Common myeloid progenitor, CD34-positive (primary cell): ENCODE data around the gene GLT8D2.
A peak's percentile ranks its signal among the peaks of the same experiment; 100 is the strongest.

Experiments
- CTCF ChIA-PET: fragments of 350-600 bp; sonication (Branson Sonifier 250); formaldehyde crosslinking; loops from one replicate; lab custom pipeline; 2021; ENCODE audit warnings: antibody characterized with exemption; lab: Charles Lee
- POLR2A ChIA-PET: fragments of 350-600 bp; sonication (Branson Sonifier 250); formaldehyde crosslinking; loops from one replicate; lab custom pipeline; 2021; ENCODE audit warnings: antibody characterized with exemption; lab: Charles Lee
- DNase-seq, 3 donors: peaks; one replicate each; pipeline versions ENCODE4 v3.0.0 to v3.0.0-alpha.2; 2013
- H3K27ac ChIP-seq, 2 experiments: 1 replicate in 1 of 2; 2 replicates in 1 of 2; pipeline ENCODE4 v1.7.0; 2013; ENCODE audit warnings: inconsistent platforms in 2 of 2, low read length in 2 of 2, mild to moderate bottlenecking in 2 of 2, low read depth in 1 of 2, moderate library complexity in 1 of 2; ENCODE audit not compliant: severe bottlenecking in 2 of 2, insufficient read depth in 1 of 2, poor library complexity in 1 of 2
- H3K27me3 ChIP-seq, 5 experiments: replicated peaks in 2 of 5; 1 replicate in 3 of 5; 2 replicates in 2 of 5; pipeline versions ENCODE4 v1.6.1 to v1.7.0; 2013; ENCODE audit warnings: low read length in 4 of 5, mild to moderate bottlenecking in 2 of 5, moderate library complexity in 2 of 5, inconsistent platforms in 1 of 5; ENCODE audit not compliant: insufficient read depth in 5 of 5, control insufficient read depth in 4 of 5
- H3K36me3 ChIP-seq, 4 experiments: 1 replicate in 2 of 4; 2 replicates in 2 of 4; pipeline versions ENCODE4 v1.6.1 to v1.7.0; 2013; ENCODE audit warnings: low read length in 3 of 4, control low read depth in 1 of 4, mild to moderate bottlenecking in 1 of 4; ENCODE audit not compliant: control insufficient read depth in 4 of 4, insufficient read depth in 4 of 4
- H3K4me1 ChIP-seq, 4 experiments: 1 replicate in 3 of 4; 2 replicates in 1 of 4; pipeline versions ENCODE4 v1.6.1 to v1.7.1; 2013; ENCODE audit warnings: low read length in 3 of 4, mild to moderate bottlenecking in 3 of 4, control low read depth in 1 of 4, inconsistent platforms in 1 of 4, moderate library complexity in 1 of 4; ENCODE audit not compliant: control insufficient read depth in 4 of 4, insufficient read depth in 4 of 4; ENCODE audit errors: control extremely low read depth in 1 of 4
- H3K4me3 ChIP-seq, 7 experiments: 1 replicate in 4 of 7; 2 replicates in 3 of 7; pipeline versions ENCODE4 v1.5.1 to v1.7.0; 2013; ENCODE audit warnings: mild to moderate bottlenecking in 7 of 7, low read length in 6 of 7, moderate library complexity in 6 of 7, inconsistent platforms in 2 of 7, low read depth in 2 of 7, control low read depth in 1 of 7; ENCODE audit not compliant: insufficient read depth in 4 of 7, control insufficient read depth in 1 of 7; ENCODE audit errors: extremely low read depth in 1 of 7
- H3K9me3 ChIP-seq, 5 experiments: 1 replicate in 4 of 5; 2 replicates in 1 of 5; pipeline versions ENCODE4 v1.6.1 to v1.7.1; 2013; ENCODE audit warnings: low read length in 4 of 5, mild to moderate bottlenecking in 2 of 5, inconsistent platforms in 1 of 5, low read depth in 1 of 5, moderate library complexity in 1 of 5; ENCODE audit not compliant: control insufficient read depth in 4 of 5, insufficient read depth in 2 of 5; ENCODE audit errors: control extremely low read depth in 1 of 5
- WGBS: methylation state at CpG from one replicate; pipeline ENCODE4 v1.1.5; 2013; ENCODE audit not compliant: insufficient coverage; 5-methylcytosine and 5-hydroxymethylcytosine counted together

The GLT8D2 gene

DNA sequence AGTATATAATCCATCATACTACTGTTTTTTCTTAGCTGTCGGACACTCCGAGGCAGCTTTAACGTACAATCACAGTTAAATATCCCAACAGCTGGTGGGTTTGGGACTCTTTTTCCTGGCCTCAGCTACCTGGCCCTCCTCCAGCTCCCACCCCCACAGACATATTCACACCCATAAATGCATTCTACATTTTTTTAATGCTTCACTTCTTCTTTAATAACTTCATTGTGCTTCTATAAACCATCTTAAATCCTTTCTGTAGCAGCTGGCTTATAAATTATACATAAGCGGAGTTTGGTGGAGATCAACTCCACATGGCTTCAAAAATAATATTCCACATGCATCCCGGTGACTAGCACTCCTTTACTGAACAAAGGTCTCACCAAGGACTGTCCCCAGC lies 51.0 kb downstream of the GLT8D2 start:
- Histone ChIP-seq H3K4me3 (no peak overlapping the region), H3K9me3 (no peaks in the 10 kb centered on the region), H3K27me3 (peaks cover 0 to 4% (median 0%) of the 10 kb centered on the region in 5 experiments), H3K36me3 (no peaks in the 10 kb centered on the region), H3K27ac (no peak overlapping the region), H3K4me1 (no peaks in the 10 kb centered on the region)
- ChIA-PET POLR2A (no interaction called here), CTCF (interaction anchor here (2.7 kb wide), 1 partner anchor 99 kb away, joined by 6 read pairs; no protein-coding TSS in a partner anchor)
- DNase-seq, result no peak
- 84% methylated on average over 5 of the region's 5 CpGs for WGBS

DNA sequence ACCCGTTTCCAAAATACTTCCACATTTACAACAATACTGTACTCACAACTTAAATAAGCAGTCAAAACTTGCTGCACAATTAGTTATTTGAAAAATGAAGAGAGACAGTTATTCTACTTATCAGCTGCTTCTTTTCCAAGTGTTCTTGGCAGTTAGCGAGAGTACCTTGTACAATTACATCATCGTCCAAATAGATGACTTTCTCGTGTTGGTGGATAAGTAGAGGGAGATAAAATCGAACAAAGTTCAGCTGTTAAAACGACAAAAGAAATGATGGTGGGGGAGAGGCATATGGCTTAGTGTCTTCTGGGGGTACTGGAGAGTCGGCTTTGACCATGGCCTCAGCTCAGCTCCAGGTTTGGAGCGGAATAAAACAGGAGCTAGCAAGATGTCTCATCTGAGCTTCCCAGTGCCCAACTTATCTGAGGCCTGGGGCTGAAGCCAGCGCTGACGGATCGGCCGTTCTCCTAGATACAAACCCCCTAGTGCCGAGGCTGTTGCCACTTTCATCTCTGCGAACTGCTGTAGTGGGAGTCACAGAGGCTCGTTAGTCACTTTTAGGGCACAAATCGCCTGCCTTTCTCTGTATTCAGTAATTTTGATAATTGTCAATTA lies 52.6 kb downstream of the GLT8D2 start:
- ChIA-PET CTCF (interaction anchor here (1.1 to 2.7 kb wide), 3 partner anchors 9 to 112 kb away, joined by 3 to 6 read pairs (median 5); no protein-coding TSS in a partner anchor), POLR2A (no interaction called here)
- 93% methylated on average over 11 of the region's 16 CpGs for WGBS

DNA sequence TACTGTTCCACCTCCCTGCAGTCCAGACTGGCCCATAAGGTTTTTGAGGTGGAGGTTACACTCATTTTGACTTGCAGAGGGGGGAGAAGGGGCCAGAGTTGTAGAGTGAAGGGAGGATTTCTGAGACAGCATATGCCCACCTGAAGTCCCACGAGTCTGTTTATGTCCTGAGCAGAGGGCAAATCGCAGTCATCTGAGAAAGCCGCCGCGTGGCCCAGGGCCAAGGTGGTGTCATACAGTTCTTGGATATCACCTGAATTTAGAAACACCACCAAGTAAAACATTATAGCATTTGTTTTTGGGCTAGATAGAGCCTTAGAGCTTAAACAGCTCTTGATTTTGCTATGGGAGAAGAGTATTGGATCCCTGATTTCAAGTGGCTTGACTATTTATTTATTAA lies 53.4 kb downstream of the GLT8D2 start:
- WGBS, result 100% methylated on average over 2 of the region's 5 CpGs
- CTCF ChIA-PET, result interaction anchor here (1.6 to 2.7 kb wide), 2 partner anchors 102 to 112 kb away, joined by 5 to 6 read pairs; no protein-coding TSS in a partner anchor
- POLR2A ChIA-PET, result no interaction called here

More for the DNA sequence above, 52.6 kb downstream of the GLT8D2 start:
- no peak overlapping the region for H3K27ac ChIP-seq
- no peaks in the 10 kb centered on the region for H3K36me3 ChIP-seq
- peaks cover 0 to 2% (median 0%) of the 10 kb centered on the region in 5 experiments for H3K27me3 ChIP-seq
- no peaks in the 10 kb centered on the region for H3K9me3 ChIP-seq
- H3K4me1 ChIP-seq, result no peaks in the 10 kb centered on the region
- DNase-seq, result no peak
- no peak overlapping the region for H3K4me3 ChIP-seq

DNA sequence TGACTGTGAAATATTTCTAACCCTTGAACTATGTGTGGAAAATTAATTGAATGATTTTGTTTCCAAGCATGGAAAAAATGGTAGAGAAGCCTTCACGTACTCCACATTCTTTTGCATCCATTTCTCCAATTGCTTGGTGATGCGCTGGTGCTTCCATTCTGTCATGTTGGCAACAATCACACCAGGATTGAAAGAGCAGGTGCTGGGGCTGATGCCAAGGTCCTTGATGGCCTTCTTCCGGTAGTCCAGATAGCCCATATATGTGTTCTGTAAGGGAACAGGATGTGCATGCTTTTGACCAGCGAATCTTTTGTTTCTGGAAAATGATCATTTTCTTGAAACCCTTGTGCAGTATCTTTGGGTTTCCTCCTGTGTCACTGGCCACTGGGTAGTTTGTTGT lies 55.8 kb downstream of the GLT8D2 start:
- Histone ChIP-seq H3K9me3 (no peaks in the 10 kb centered on the region), H3K36me3 (peaks cover 0 to 6% (median 2%) of the 10 kb centered on the region in 4 experiments), H3K4me3 (no peak overlapping the region), H3K27me3 (peaks cover 0 to 2% (median 0%) of the 10 kb centered on the region in 5 experiments), H3K27ac (no peak overlapping the region), H3K4me1 (no peaks in the 10 kb centered on the region)
- 100% methylated on average over 3 of the region's 4 CpGs for WGBS
- ChIA-PET CTCF (interaction anchor here (1.0 kb wide), 1 partner anchor 20 kb away, joined by 3 read pairs; no protein-coding TSS in a partner anchor), POLR2A (no interaction called here)
- DNase-seq, result no peak

More for the DNA sequence above, 53.4 kb downstream of the GLT8D2 start:
- no peak for DNase-seq
- Histone ChIP-seq H3K36me3 (no peaks in the 10 kb centered on the region), H3K4me3 (no peak overlapping the region), H3K27ac (no peak overlapping the region), H3K27me3 (peaks cover 0 to 2% (median 0%) of the 10 kb centered on the region in 5 experiments), H3K4me1 (no peaks in the 10 kb centered on the region), H3K9me3 (no peaks in the 10 kb centered on the region)

DNA sequence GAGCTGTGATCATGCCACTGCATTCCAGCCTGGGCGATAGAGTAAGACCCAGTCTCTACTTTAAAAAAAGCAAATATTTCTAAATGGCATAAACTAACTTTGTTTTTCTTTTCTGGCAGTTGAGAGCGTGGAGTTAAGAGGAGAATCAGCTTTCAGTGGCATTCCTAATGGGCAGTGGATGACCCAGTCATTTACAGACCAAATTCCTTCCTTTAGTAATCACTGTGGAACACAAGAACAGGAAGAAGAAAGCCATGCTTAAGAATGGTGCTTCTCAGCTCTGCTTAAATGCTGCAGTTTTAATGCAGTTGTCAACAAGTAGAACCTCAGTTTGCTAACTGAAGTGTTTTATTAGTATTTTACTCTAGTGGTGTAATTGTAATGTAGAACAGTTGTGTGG lies 63.2 kb downstream of the GLT8D2 start:
- H3K9me3 ChIP-seq, result no peaks in the 10 kb centered on the region
- WGBS, result 86% methylated on average over 1 of the region's 2 CpGs
- no peaks in the 10 kb centered on the region for H3K4me1 ChIP-seq
- H3K4me3 ChIP-seq, result no peak overlapping the region
- ChIA-PET CTCF (no interaction called here), POLR2A (interaction anchor here (0.6 kb wide), 1 partner anchor 127 kb away, joined by 4 read pairs; no protein-coding TSS in a partner anchor)
- no peak for DNase-seq
- H3K27me3 ChIP-seq, result no peaks in the 10 kb centered on the region
- H3K27ac ChIP-seq, result no peak overlapping the region
- peaks cover 11 to 56% (median 32%) of the 10 kb centered on the region in 4 experiments for H3K36me3 ChIP-seq

DNA sequence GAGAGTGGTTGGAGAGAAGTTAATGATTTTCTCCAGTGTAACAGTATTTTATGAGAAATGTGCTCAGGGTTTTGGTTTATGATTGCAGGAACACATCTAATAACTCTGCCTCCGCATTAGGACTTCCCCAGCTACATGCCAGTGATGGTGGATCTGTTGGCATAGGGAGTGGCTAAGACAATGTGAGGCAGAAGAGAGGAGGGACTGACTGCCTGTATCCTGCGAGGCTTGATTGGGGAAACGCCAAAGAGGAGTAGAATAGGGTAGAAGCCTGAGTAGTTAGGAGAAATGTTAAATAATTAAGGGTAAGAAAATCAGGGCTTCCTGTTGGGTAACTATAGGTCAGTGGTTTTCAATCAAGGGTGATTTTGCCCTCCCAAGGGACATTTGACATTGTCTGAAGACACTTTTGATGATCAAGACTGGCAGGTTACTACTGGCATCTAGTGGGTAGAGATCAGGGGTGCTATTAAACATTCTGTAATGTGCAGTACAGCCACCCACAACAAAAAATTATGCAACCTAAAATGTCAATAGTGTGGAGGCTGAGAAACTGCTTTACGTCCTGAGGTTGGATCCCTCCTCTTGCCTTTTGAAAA lies 71.5 kb downstream of the GLT8D2 start:
- Histone ChIP-seq H3K4me3 (no peak overlapping the region), H3K4me1 (peaks cover 0 to 4% (median 0%) of the 10 kb centered on the region in 4 experiments), H3K27ac (no peak overlapping the region), H3K27me3 (no peaks in the 10 kb centered on the region), H3K9me3 (no peaks in the 10 kb centered on the region), H3K36me3 (peaks cover 8 to 71% (median 35%) of the 10 kb centered on the region in 4 experiments)
- ChIA-PET CTCF (no interaction called here), POLR2A (no interaction called here)
- 85% methylated on average over 4 of the region's 4 CpGs for WGBS
- peak in 1 of 3 donors; percentile 6 for DNase-seq

DNA sequence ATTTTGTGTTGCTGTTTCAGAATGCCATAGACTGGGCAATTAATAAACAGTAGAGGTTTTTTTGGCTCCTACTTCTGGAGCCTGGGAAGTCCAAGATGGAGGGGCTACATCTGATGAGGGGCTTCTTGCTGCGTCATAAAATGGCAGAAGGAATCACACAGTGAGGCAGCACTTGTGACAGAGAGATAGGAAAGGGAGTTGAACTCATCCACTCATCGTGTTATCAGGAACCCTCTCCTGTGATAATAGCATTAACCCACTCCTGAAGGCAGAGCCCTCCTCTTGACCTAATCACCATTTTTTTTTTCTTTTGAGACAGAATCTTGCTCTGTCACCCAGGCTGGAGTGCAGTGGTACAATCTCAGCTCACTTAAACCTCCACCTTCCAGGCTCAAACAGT lies 74.6 kb downstream of the GLT8D2 start:
- Histone ChIP-seq H3K4me3 (no peak overlapping the region), H3K27me3 (no peaks in the 10 kb centered on the region), H3K4me1 (peaks cover 0 to 4% (median 0%) of the 10 kb centered on the region in 4 experiments), H3K36me3 (peaks cover 6 to 48% (median 21%) of the 10 kb centered on the region in 4 experiments), H3K27ac (no peak overlapping the region), H3K9me3 (no peaks in the 10 kb centered on the region)
- CTCF ChIA-PET, result no interaction called here
- POLR2A ChIA-PET, result no interaction called here
- DNase-seq, result no peak
- WGBS, result 96% methylated on average over 2 of the region's 2 CpGs
